Progenitor cell of endocrine pancreas (in vitro differentiated cells): ENCODE measurements around the gene DPPA2. TPM values are rescaled to one million over a fixed set of nuclear protein-coding genes. Genes with fewer than 3 reads are reported as not detected.

Source experiments
- DNase-seq: peaks from one replicate; pipeline ENCODE4 v3.0.0; 2021; ENCODE audit warnings: low spot score; ENCODE audit not compliant: unreplicated experiment
- H3K27ac Mint-ChIP-seq: 2 replicates; pipeline ENCODE4 v1.8.0; 2021; ENCODE audit warnings: mild to moderate bottlenecking, moderate library complexity, mixed read lengths
- H3K27me3 Mint-ChIP-seq: 2 replicates; pipeline ENCODE4 v1.8.0; 2021; ENCODE audit warnings: mixed read lengths
- H3K36me3 Mint-ChIP-seq: 2 replicates; pipeline ENCODE4 v1.8.0; 2022; ENCODE audit warnings: mixed read lengths; ENCODE audit not compliant: insufficient read depth
- H3K4me1 Mint-ChIP-seq: 2 replicates; pipeline ENCODE4 v1.8.0; 2021; ENCODE audit warnings: low read depth, mixed read lengths
- H3K4me3 Mint-ChIP-seq: 2 replicates; pipeline ENCODE4 v1.8.0; 2021; ENCODE audit warnings: low read depth, mild to moderate bottlenecking, moderate library complexity, mixed read lengths
- H3K9me3 Mint-ChIP-seq: 2 replicates; pipeline ENCODE4 v1.8.0; 2021; ENCODE audit warnings: low read depth, mixed read lengths
- total RNA-seq: library from RNA; stranded (reverse); gene quantifications from 2 replicates; pipeline ENCODE4 v1.2.1, GENCODE V29; 2021
- TF ChIP-seq, protein P1 (sequence below): fragments of 200-600 bp; sonication (generic); IDR thresholded peaks from one replicate; pipeline ENCODE4 v1.5.0; 2021; ENCODE audit warnings: antibody characterized with exemption, mild to moderate bottlenecking; ENCODE audit not compliant: unreplicated experiment

The DPPA2 gene
- total RNA-seq, 1 donor from 2014 or later = 0.69 TPM

DNA sequence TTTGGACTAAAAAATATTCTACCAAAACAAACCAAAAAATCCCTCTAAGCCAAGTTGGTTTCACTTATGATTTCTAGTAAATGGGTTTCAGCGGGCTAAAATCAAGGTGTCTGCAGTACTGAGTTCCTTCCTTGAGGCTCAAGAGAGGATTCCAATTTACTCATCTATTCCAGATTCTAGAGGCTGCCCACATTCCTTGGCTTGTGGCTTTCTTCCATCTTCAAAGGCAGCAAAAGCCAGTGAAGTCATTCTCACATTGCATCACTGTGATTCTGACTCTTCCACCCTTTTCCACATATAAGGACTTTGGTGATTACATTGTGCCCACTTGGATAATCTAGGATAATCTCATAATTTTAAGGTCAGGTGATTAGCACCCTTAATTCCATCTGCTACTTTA, 48.1 kb downstream of the DPPA2 start:
- Mint-ChIP-seq H3K36me3 (no peaks in the 10 kb centered on the region), H3K27me3 (no peaks in the 10 kb centered on the region), H3K27ac (no peak overlapping the region), H3K4me1 (no peaks in the 10 kb centered on the region), H3K9me3 (peaks cover 3% of the 10 kb centered on the region), H3K4me3 (no peak overlapping the region)
- TF ChIP-seq, protein P1, sequence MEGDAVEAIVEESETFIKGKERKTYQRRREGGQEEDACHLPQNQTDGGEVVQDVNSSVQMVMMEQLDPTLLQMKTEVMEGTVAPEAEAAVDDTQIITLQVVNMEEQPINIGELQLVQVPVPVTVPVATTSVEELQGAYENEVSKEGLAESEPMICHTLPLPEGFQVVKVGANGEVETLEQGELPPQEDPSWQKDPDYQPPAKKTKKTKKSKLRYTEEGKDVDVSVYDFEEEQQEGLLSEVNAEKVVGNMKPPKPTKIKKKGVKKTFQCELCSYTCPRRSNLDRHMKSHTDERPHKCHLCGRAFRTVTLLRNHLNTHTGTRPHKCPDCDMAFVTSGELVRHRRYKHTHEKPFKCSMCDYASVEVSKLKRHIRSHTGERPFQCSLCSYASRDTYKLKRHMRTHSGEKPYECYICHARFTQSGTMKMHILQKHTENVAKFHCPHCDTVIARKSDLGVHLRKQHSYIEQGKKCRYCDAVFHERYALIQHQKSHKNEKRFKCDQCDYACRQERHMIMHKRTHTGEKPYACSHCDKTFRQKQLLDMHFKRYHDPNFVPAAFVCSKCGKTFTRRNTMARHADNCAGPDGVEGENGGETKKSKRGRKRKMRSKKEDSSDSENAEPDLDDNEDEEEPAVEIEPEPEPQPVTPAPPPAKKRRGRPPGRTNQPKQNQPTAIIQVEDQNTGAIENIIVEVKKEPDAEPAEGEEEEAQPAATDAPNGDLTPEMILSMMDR = no peak
- no peak for DNase-seq

GRCh38 chr3:109265295-109265694, 51.0 kb downstream of the DPPA2 start:
- DNase-seq = no peak
- no peak overlapping the region for H3K4me3 Mint-ChIP-seq
- H3K27ac Mint-ChIP-seq = no peak overlapping the region
- H3K9me3 Mint-ChIP-seq = peaks cover 3% of the 10 kb centered on the region
- H3K27me3 Mint-ChIP-seq = no peaks in the 10 kb centered on the region
- H3K4me1 Mint-ChIP-seq = no peaks in the 10 kb centered on the region
- H3K36me3 Mint-ChIP-seq = no peaks in the 10 kb centered on the region
- TF ChIP-seq, protein P1 = no peak

DNA sequence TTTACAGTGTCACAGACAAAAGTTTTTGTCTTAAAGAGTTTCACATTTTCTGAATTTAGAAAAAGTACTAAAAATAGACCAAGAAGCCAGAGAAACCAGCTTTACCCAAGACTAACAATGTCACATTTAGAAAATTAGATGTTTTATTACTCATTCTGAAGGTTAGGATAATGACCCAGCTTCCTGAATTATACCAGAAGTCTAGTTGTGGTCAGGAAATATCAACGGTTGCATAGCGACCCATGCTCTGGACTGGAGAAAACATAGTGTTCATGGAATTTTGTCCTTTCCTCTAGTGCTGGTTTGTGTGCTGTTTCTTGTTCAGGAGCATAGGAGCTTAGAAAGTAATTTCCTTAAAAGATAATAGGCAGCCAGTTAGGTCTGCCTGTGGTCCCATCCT, 59.0 kb downstream of the DPPA2 start:
- Mint-ChIP-seq H3K36me3 (no peaks in the 10 kb centered on the region), H3K9me3 (peaks cover 3% of the 10 kb centered on the region), H3K27me3 (no peaks in the 10 kb centered on the region), H3K27ac (no peak overlapping the region), H3K4me1 (no peaks in the 10 kb centered on the region), H3K4me3 (no peak overlapping the region)
- TF ChIP-seq, protein P1 = no peak
- DNase-seq = no peak

GRCh38 chr3:109254770-109255169, 61.5 kb downstream of the DPPA2 start:
- TF ChIP-seq, protein P1 = no peak
- no peak overlapping the region for H3K27ac Mint-ChIP-seq
- no peaks in the 10 kb centered on the region for H3K27me3 Mint-ChIP-seq
- no peak for DNase-seq
- H3K9me3 Mint-ChIP-seq = peaks cover 3% of the 10 kb centered on the region
- H3K4me1 Mint-ChIP-seq = no peaks in the 10 kb centered on the region
- no peak overlapping the region for H3K4me3 Mint-ChIP-seq
- H3K36me3 Mint-ChIP-seq = no peaks in the 10 kb centered on the region

DNA sequence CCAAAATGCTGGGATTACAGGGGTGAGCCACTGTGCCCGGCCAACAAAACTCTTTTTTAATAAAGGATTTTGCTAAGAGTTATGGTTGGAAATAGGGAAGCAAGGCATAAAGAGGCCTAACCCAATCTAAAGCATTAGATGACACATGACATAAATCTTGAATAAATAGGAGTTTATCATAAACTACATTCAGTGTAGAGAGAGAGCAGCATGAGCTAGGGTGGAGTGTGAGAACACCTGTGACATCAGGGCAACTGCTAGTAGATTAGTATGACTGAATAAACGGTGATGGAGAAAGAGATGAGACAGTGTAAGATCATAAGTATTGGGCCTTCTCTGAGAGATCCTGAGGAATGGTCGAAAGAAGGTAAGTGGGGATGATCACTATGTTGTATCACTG, 63.7 kb downstream of the DPPA2 start:
- Mint-ChIP-seq H3K4me3 (no peak overlapping the region), H3K9me3 (peaks cover 3% of the 10 kb centered on the region), H3K4me1 (no peaks in the 10 kb centered on the region), H3K36me3 (no peaks in the 10 kb centered on the region), H3K27me3 (no peaks in the 10 kb centered on the region), H3K27ac (no peak overlapping the region)
- no peak for DNase-seq
- TF ChIP-seq, protein P1 = no peak

Other genes starting within 250 kb of the DPPA2 start
- not detected in 2 replicates for gene MORC1, start 198.4 kb downstream of the DPPA2 start, total RNA-seq
- not detected in 2 replicates for gene C3orf85, start 179.8 kb downstream of the DPPA2 start, total RNA-seq
- gene DPPA4, start 21.0 kb upstream of the DPPA2 start, total RNA-seq = 47.5 and 55.4 TPM in 2 replicates